Stimulated activated CD8-positive, alpha-beta memory T cell treated with anti-CD3 and anti-CD28 coated beads, Interleukin-4, amount 100 ng/mL, for 1 hour (primary cell): ENCODE results near the gene EGFL6.
"Not testable (repeated sequence)": the region's sequence is repeated elsewhere in the genome, so short reads cannot be mapped to it uniquely, and the experiment has no call there.

Source experiments
- DNase-seq, 2 donors: peaks; one replicate each; pipeline ENCODE4 v3.0.0-alpha.2; 2020; ENCODE audit warnings: low read depth in 2 of 2, low spot score in 1 of 2

EGFL6 gene

GRCh38 chrX:13590914-13591313 is 21.5 kb downstream of the EGFL6 start:
- no peak for DNase-seq

GRCh38 chrX:13597874-13598273 is 28.5 kb downstream of the EGFL6 start:
- DNase-seq, result no peak

GRCh38 chrX:13598877-13599276 is 29.5 kb downstream of the EGFL6 start:
- no peak for DNase-seq

GRCh38 chrX:13599491-13599890 is 30.1 kb downstream of the EGFL6 start:
- no peak for DNase-seq

- DNase-seq, result no peak
Measured at GRCh38 chrX:13605611-13606010, 36.2 kb downstream of the EGFL6 start.

- no peak for DNase-seq
Measured at GRCh38 chrX:13607331-13607995, 38.1 kb downstream of the EGFL6 start.

GRCh38 chrX:13607996-13608365 is 38.6 kb downstream of the EGFL6 start:
- no peak for DNase-seq

- no peak for DNase-seq
Measured at GRCh38 chrX:13614154-13614553, 44.8 kb downstream of the EGFL6 start.

GRCh38 chrX:13620207-13620606 is 50.8 kb downstream of the EGFL6 start:
- no peak for DNase-seq

- no peak for DNase-seq
Measured at GRCh38 chrX:13622401-13622964, 53.1 kb downstream of the EGFL6 start.

GRCh38 chrX:13627306-13627705 is 57.9 kb downstream of the EGFL6 start:
- no peak for DNase-seq

GRCh38 chrX:13637224-13637623 is 67.8 kb downstream of the EGFL6 start:
- not testable (repeated sequence) for DNase-seq

GRCh38 chrX:13638021-13638420 is 68.6 kb downstream of the EGFL6 start:
- DNase-seq, result no peak

GRCh38 chrX:13638826-13639225 is 69.4 kb downstream of the EGFL6 start:
- no peak for DNase-seq

GRCh38 chrX:13641684-13642083 is 72.3 kb downstream of the EGFL6 start:
- not testable (repeated sequence) for DNase-seq

GRCh38 chrX:13645464-13646153 is 76.2 kb downstream of the EGFL6 start:
- DNase-seq, result no peak

- peak in 1 of 2 donors; percentile 1 for DNase-seq
Measured at GRCh38 chrX:13646154-13646549, 76.8 kb downstream of the EGFL6 start.

- peak in 1 of 2 donors; percentile 28 for DNase-seq
Measured at GRCh38 chrX:13647709-13648212, 78.4 kb downstream of the EGFL6 start.

- DNase-seq, result not testable (repeated sequence)
Measured at GRCh38 chrX:13648336-13648735, 78.9 kb downstream of the EGFL6 start.

GRCh38 chrX:13649838-13650237 is 80.4 kb downstream of the EGFL6 start:
- DNase-seq, result no peak

- DNase-seq, result no peak
Measured at GRCh38 chrX:13650318-13650717, 80.9 kb downstream of the EGFL6 start.

- DNase-seq, result no peak
Measured at GRCh38 chrX:13651150-13651549, 81.7 kb downstream of the EGFL6 start.
